K562 (cell line): ENCODE measurements around the gene SCFD2.

Source experiments
- ATF1 ChIP-seq, 2 experiments: fragments of 450-650 bp in 1 of 2; IDR thresholded peaks; 2 replicates each; pipeline ENCODE4 v1.6.1; 2016; ENCODE audit warnings: missing compliant biosample characterization in 1 of 2, missing genetic modification characterization in 1 of 2
- HIVEP1 ChIP-seq: fragments of 250-450 bp; sonication (Bioruptor Pico); IDR thresholded peaks from 2 replicates; pipeline ENCODE4 v1.4.0; 2020; ENCODE audit warnings: mild to moderate bottlenecking
- MYC ChIP-seq, 2 experiments: fragments of 250-450 bp in 1 of 2; sonication (Bioruptor Pico) in 1 of 2; IDR thresholded peaks; 2 replicates each; pipeline versions ENCODE4 v1.5.1 to v1.6.1; 2012 to 2021; ENCODE audit warnings: low read depth in 2 of 2, borderline replicate concordance in 1 of 2, improper control_type of control experiment in 1 of 2, low read length in 1 of 2, mild to moderate bottlenecking in 1 of 2, moderate library complexity in 1 of 2
- POLR2A ChIP-seq: fragments of 450-650 bp; conservative IDR thresholded peaks from 2 replicates; pipeline ENCODE4 v1.6.1; 2016
- U2AF2 ChIP-seq: fragments of 200-400 bp; formaldehyde crosslinking; optimal IDR thresholded peaks from 2 replicates; pipeline ENCODE3; 2017; ENCODE audit warnings: low read depth, mild to moderate bottlenecking, low read length

- TF ChIP-seq U2AF2 (no peak), ATF1 (CRISPR knock-in tag; IDR thresholded peaks at IDR 0.05) (no peak), ATF1 (tag; IDR thresholded peaks at IDR 0.05) (no peak), HIVEP1 (CRISPR knock-in tag) (no peak), POLR2A (no peak), MYC (IDR thresholded peaks at IDR 0.05; ENCODE audit: low read depth, low read length) (no peak), MYC (CRISPR knock-in tag; IDR thresholded peaks at IDR 0.05; ENCODE audit: borderline replicate concordance, low read depth) (no peak)
Measured at GRCh38 chr4:52993771-52994170, 372.1 kb downstream of the SCFD2 start.
